ENCODE measurements around the gene NR1D1.

Gene NR1D1

DNA sequence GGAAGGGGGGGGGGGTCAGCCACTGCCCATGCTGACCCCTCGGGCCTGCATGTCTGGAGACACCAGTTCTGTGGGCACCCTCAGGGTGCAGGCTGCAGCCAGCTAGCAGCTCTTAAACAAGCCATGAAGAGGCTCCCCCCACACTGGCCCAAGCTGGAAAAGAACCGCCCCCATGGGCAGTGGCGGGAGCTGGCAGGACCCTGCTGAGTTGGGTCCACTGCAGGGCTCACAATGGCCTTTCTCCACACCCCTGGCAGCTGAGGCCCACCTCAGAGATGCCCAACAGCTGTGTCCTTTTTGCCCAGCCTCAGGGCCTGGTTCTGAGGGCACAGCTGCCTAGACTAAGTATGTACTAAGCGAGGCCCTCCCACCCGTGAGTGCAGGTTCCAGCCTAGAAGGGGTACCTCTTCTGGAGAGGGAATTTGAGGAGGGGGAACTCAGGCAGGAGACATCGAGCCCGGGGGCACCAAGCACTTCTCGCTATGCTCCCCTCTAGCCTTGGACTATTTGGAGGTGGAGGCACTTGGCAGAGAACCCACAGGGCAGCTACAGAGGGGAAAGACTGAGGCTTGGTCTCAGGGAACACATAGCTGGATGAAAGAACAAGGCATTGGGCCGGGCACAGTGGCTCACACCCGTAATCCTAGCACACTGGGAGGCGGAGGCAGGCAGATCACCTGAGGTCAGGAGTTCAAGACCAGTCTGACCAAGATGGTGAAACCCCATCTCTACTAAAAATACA, 34.4 kb downstream of the NR1D1 start:
- Histone ChIP-seq H3K9me3 (replicated peaks in 1 of 11) (no peaks in the 10 kb centered on the region), H4K20me1 (peaks cover 0 to 9% (median 0%) of the 10 kb centered on the region in 11 experiments; a peak in 2 of 22 replicates), H3K4me3 (peak overlapping the region in 2 of 10 experiments; percentile 22 to 99; a peak in 4 of 20 replicates), H3K4me1 (peaks cover 70 to 89% (median 85%) of the 10 kb centered on the region in 10 experiments), H3K36me3 (no peaks in the 10 kb centered on the region), H3K27ac (peak overlapping the region in 8 of 11 experiments; percentile 43 to 95 (median 92); a peak in 16 of 22 replicates), H3K9ac (peak overlapping the region in 10 of 11 experiments; percentile 2 to 94 (median 92); a peak in 16 of 22 replicates), H3K4me2 (peak overlapping the region; percentile 90 to 99 (median 96)), H3K27me3 (peaks cover 0 to 8% (median 0%) of the 10 kb centered on the region in 11 experiments; a peak in 1 of 22 replicates)
- no peak for TF ChIP-seq Cebpa-rat (IDR thresholded peaks at IDR 0.05)

DNA sequence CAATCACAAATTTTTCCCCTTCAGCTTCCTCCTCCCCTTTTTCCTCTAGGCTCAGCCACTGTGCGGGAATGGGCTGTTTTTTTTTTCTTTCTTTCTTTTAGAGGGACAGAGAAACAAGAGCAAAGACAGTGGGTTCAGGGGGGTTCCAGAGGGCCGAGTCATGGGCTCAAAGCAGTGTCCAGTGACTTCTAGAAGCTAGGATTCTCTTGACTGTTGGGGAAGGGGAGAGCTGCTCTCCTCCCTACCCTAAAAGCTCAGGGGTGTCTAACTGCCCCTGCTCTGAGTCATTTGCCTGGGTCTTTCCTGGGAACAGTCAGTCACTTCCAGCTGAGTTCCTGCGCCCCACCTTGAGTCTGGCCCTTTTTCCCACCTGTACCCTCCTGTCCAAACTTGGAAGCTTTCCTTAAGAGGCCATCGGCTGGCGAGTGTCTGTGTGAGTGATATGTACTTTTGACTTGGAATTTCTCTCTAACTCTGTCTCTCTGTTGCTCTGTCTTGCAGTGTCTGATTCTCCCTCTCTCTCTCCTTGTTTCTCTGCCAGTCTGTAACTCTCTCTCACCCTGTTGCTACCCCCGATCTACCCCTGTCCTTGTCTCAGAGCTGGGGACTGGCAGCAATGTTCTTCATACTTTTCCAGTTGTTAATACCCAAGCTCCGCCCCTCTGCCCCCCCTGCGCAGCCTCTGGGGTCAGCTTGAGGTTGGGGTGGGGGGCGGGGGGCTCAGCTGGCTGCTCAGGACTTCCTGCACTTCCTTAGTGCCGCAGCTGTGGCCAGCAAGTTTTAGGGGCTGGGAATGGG, 35.2 kb downstream of the NR1D1 start:
- peaks cover 62 to 82% (median 78%) of the 10 kb centered on the region in 10 experiments for H3K4me1 ChIP-seq

DNA sequence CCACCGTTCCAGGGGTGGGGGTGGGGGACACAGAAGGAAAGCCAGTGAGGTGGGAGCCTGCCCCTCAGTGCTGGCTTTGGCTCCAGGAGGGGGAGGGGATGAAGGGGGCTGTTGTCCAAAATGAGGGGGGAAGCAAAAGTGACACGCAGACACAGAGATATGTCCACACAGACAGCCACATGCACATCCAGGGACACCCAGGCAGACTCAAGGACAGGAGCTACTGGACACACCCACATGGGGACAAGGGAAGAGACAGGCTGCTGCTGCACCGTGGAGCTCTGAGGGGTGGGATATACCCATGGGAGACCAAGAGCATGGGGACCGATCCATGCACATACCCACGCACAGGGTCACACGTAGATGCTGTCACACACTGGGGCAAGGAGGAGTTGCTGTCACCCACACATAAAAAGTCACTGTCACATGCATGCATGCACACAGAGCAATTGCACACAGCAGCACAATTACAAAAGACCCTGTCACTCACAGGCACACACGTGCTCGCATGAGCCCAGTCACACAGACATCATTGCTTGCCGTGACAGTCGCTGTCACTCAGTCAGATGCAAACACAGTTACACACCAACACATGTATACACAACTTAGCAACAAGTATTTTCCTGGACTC, 36.4 kb downstream of the NR1D1 start:
- H3K27ac ChIP-seq = peak overlapping the region in 10 of 11 experiments; percentile 82 to 95 (median 91); a peak in 21 of 22 replicates
- H3K36me3 ChIP-seq = no peaks in the 10 kb centered on the region
- no peaks in the 10 kb centered on the region for H3K9me3 ChIP-seq (replicated peaks in 1 of 11)
- peak overlapping the region; percentile 85 to 95 (median 92) for H3K9ac ChIP-seq
- peaks cover 0 to 8% (median 0%) of the 10 kb centered on the region in 11 experiments; a peak in 1 of 22 replicates for H3K27me3 ChIP-seq
- H3K4me3 ChIP-seq = peak overlapping the region; percentile 85 to 100 (median 97)
- peaks cover 50 to 70% (median 66%) of the 10 kb centered on the region in 10 experiments for H3K4me1 ChIP-seq
- peaks cover 0 to 9% (median 0%) of the 10 kb centered on the region in 11 experiments; a peak in 2 of 22 replicates for H4K20me1 ChIP-seq
- peak in 1 of 11 experiments; percentile 57; a peak in 1 of 22 replicates for TF ChIP-seq Cebpa-rat (IDR thresholded peaks at IDR 0.05)
- peak overlapping the region; percentile 90 to 99 (median 96) for H3K4me2 ChIP-seq

More for the DNA sequence above, 35.2 kb downstream of the NR1D1 start:
- H3K9ac ChIP-seq = peak overlapping the region; percentile 85 to 95 (median 92)
- H3K4me3 ChIP-seq = peak overlapping the region; percentile 85 to 100 (median 97)
- H4K20me1 ChIP-seq = peaks cover 0 to 9% (median 0%) of the 10 kb centered on the region in 11 experiments; a peak in 2 of 22 replicates
- peak overlapping the region in 9 of 11 experiments; percentile 43 to 95 (median 92); a peak in 18 of 22 replicates for H3K27ac ChIP-seq
- no peak for TF ChIP-seq Cebpa-rat (IDR thresholded peaks at IDR 0.05)
- no peaks in the 10 kb centered on the region for H3K9me3 ChIP-seq (replicated peaks in 1 of 11)
- H3K4me2 ChIP-seq = peak overlapping the region; percentile 90 to 99 (median 96)
- H3K36me3 ChIP-seq = no peaks in the 10 kb centered on the region
- peaks cover 0 to 8% (median 0%) of the 10 kb centered on the region in 11 experiments; a peak in 1 of 22 replicates for H3K27me3 ChIP-seq

DNA sequence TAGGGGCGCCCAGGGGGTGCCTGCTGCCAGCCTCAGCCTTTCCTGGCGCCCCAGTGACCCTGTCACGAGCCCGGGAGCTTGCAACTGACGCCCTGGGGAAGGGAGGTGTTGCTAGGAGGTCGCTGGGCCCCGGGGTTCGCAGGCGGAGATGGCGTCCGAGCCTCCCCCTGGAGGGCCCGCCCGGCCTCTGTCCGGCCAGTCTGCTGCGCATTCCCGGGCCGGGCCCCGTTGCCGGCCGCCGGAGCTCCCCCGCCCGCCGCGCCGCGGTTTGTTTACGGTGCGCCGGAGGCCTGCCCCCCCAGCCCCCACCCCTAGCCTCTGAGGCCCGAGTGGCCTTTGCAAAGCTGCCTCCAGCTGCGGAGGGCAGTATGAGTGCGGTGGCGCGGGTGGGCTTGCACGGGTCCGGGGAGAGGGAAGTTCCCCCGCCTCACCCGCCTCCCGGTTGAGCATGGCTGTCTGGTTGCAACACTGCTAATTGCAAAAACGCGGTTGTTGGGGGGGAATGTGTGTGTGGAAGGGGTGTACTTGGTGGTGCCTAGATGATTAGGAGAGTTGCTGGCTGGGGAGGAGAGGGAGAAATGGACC, 37.1 kb downstream of the NR1D1 start:
- peaks cover 0 to 9% (median 0%) of the 10 kb centered on the region in 11 experiments; a peak in 2 of 22 replicates for H4K20me1 ChIP-seq
- TF ChIP-seq Cebpa-rat (IDR thresholded peaks at IDR 0.05) = peak in 3 of 11 experiments; percentile 22 to 69 (median 59); a peak in 2 of 22 replicates
- H3K9me3 ChIP-seq (replicated peaks in 1 of 11) = no peaks in the 10 kb centered on the region
- H3K4me1 ChIP-seq = peaks cover 50 to 65% (median 60%) of the 10 kb centered on the region in 10 experiments
- H3K4me3 ChIP-seq = peak overlapping the region; percentile 85 to 100 (median 97)
- peak overlapping the region; percentile 85 to 95 (median 92) for H3K9ac ChIP-seq
- peaks cover 0 to 8% (median 0%) of the 10 kb centered on the region in 11 experiments; a peak in 1 of 22 replicates for H3K27me3 ChIP-seq
- peak overlapping the region; percentile 90 to 99 (median 96) for H3K4me2 ChIP-seq
- peak overlapping the region; percentile 78 to 95 (median 90) for H3K27ac ChIP-seq
- no peaks in the 10 kb centered on the region for H3K36me3 ChIP-seq

DNA sequence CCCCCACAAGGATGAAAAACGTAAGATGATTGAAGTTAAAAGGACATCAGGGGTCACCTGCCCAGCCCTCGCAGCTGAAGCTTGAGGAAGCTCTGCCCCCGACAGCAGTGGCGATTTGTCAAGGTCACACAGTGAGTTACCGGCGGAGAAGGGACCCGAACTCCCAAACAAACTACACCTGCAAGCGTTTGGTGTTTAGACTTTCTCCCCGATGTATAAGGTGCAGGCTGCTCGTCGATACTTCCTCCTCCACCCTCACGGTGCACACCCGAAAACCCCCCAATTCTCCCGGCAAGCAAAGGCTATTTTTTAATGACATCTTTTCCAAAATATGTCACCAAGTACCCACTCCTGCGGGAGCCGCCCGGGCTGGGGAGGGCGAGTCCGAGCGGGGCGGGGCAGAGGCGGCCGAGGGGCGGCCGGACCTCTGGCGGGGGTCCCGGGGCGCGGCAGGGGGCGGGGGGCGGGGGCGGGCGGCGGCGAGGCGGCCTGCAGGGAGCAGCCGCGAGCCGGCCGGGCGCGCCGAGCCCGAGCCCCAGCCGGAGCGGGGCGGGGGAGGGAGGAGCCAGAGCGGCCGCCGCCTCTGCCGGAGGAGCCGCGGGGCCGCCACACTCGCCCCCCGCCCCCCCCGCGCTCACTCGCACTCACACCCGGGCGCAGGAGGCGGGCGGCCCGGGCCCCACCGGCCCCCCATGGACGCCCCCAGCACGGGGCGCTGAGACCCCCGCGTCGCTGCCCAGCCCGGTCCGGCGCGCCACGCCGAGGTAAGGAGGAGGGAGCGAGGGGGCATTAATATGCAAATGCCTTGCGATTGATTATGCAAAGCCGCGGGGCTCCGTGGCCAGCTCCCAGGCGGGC, 37.8 kb downstream of the NR1D1 start, which contains the start of gene THRA:
TSS of gene THRA (plus strand) at position 637 of the 858 bp plus-strand sequence. CDS start 11,524 bp downstream, outside the sequence.
- Histone ChIP-seq H3K4me3 (peak within 1 kb of the TSS; percentile 85 to 100 (median 97)), H3K27me3 (peaks cover 0 to 8% (median 0%) of the 10 kb centered on the region in 11 experiments; a peak in 1 of 22 replicates), H3K27ac (peak within 1 kb of the TSS; percentile 78 to 95 (median 90)), H3K4me1 (peaks cover 48 to 64% (median 56%) of the 10 kb centered on the region in 10 experiments), H3K9ac (peak within 1 kb of the TSS; percentile 85 to 95 (median 92)), H3K9me3 (replicated peaks in 1 of 11) (no peaks in the 10 kb centered on the region), H3K4me2 (peak within 1 kb of the TSS; percentile 90 to 99 (median 96)), H3K36me3 (no peaks in the 10 kb centered on the region), H4K20me1 (peaks cover 0 to 9% (median 0%) of the 10 kb centered on the region in 11 experiments; a peak in 2 of 22 replicates)
- no peak for TF ChIP-seq Cebpa-rat (IDR thresholded peaks at IDR 0.05)

DNA sequence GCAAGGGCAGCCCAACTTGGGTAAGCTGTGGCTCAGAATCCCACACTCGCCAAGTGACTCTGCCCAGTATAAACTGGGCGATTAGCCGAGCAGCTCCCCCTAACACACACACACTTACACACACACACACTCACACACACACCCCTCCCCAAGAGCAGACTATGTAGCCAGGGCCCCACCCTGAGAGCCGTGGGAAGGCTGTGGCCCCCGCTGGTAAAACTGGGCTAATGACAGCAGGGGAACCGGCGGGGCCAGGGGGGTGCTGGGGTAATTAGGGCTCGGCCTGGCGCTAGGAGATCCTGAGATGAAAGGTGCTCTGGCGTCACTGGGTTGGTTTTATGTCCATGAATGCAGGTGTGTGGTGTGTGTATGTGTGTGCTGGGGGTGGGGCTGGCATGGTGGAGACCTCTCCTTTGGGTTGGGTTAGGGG, 38.8 kb downstream of the NR1D1 start:
- H3K27ac ChIP-seq = no peak overlapping the region
- no peaks in the 10 kb centered on the region for H3K9me3 ChIP-seq (replicated peaks in 1 of 11)
- peaks cover 39 to 55% (median 47%) of the 10 kb centered on the region in 10 experiments for H3K4me1 ChIP-seq
- peaks cover 0 to 8% (median 0%) of the 10 kb centered on the region in 11 experiments; a peak in 1 of 22 replicates for H3K27me3 ChIP-seq
- no peaks in the 10 kb centered on the region for H3K36me3 ChIP-seq
- H3K9ac ChIP-seq = no peak overlapping the region
- TF ChIP-seq Cebpa-rat (IDR thresholded peaks at IDR 0.05) = no peak
- H3K4me3 ChIP-seq = no peak overlapping the region
- H4K20me1 ChIP-seq = peaks cover 0 to 9% (median 0%) of the 10 kb centered on the region in 11 experiments; a peak in 2 of 22 replicates
- H3K4me2 ChIP-seq = peak overlapping the region; percentile 61 to 92 (median 85); a peak in 19 of 22 replicates

All from BLaER1 treated with 17β-estradiol and CSF1 and Interleukin-3, amounts not matched to agents 10 nM and 100 nM (cell line).